Hindlimb muscle (tissue), 1 donor: ENCODE data around the gene GSPT1. TPM values are rescaled to one million over a fixed set of nuclear protein-coding genes. Genes with fewer than 3 reads are reported as not detected.

Source experiments
- DNase-seq: peaks from one replicate; pipeline ENCODE4 v3.0.0-alpha.2; 2013
- polyA plus RNA-seq: library from polyadenylated mRNA; unstranded; fragments of 120-200 nt; gene quantifications from one replicate; pipeline ENCODE4 v1.2.1, GENCODE V29; 2013; ENCODE audit not compliant: insufficient read length

The GSPT1 gene
- polyA plus RNA-seq, 1 donor, result 76.8 TPM

- no peak for DNase-seq
Measured at GRCh38 chr16:11909653-11910545, 5.9 kb downstream of the GSPT1 start.

DNA sequence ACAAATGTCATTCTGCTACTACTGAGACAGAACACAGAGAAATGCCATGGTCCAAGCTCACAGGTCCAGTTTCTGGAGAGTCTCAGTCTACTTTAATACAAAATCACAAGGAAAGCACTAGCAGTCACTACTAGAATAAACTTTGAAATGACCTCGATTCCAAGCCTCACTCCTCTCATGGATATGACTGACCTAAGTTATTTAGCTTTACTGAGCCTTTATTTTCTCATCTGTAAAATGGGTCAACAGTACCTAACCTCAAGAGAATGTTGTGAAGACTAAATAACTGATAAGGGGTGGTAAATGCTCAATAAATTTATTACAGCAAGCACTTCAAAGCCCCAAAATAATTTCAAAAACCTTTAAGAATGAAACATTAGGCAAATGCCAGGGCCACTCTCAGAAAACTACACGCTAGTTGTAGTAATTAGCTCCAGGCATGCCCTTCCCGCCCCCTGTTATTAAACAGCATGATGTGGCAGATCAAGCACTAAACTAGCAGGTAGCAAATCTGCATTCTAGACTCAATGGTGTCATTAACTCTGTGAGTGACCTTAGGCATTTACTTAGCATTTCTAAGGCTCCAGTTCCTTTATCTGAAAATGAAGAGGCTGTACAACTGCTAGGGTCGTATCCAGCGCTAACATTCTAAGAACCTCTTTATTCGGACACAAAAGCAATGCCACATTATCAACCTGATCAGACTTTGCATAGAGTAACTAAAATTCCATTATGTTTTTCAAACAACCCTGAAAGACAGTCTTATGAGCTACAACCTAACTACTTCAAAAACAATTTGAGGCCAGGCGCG is 8.4 kb downstream of the GSPT1 start:
- DNase-seq, result no peak

DNA sequence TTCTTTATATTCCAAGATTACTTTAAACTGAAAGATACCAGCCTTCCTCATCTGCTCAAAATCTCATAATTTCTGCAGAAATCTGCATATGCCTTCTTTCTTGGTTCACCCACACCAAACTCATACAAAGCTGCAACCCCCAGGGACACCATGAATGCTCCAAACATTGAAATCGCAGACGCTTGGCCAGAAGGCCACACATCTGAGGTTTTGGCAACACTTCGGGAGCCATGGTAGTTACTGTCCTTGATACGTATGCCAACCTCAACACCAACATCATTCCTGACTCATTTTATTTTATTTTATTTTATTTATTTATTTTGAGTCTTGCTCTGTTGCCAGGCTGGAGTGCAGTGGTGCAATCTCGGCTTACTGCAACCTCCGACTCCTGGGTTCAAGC is 11.8 kb downstream of the GSPT1 start:
- DNase-seq, result no peak

DNA sequence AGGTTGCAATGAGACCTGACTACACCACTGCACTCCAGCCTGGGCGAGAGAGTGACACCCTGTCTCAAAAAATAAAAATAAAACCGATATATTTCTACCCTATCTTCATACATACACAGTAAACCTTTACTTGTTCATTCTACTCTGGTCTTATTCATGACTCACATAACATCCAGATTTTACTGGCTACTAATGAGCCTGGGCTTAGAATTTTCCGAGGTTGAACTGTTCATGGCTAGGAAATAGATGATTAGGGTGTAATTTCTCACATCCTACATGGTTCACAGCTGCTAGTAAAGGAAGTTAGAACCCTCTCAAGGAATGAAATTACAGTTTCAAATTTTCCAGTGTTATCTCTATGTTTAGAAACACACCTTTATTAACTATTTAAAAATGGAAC is 14.7 kb downstream of the GSPT1 start:
- DNase-seq, result no peak

DNA sequence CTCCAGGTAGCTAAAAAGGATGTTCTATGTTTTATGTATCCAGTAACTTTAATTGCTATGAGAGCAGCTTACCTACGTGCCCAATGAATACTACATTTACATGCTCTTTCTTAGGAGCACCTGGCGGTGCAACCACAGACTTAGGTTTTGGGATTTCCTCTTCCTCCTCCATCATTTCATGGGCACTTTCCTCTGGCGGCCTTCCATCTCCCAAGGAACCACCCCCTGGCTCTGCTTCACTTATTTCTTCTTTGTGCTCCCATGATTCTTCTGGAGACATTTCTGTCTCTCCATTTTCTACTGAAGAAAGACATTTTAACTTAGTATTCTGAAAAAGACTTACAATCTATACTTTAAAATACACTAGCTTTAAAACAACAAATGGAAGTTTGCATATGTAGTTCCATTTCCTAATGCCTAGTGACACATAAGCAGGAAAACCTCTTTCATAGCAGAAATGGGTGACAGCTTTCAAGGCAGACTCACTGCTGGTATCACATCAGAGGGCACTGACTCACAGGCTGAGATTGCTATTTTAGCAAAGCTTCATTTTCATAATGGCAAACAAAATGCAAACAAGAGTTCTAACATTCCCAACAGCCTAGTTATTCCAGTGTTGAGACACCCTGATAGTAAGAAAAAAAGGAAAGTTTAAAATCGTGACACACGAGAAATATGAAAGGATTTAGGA is 19.1 kb downstream of the GSPT1 start:
- DNase-seq, result no peak

GRCh38 chr16:11893571-11893970 is 22.2 kb downstream of the GSPT1 start:
- DNase-seq, result no peak

DNA sequence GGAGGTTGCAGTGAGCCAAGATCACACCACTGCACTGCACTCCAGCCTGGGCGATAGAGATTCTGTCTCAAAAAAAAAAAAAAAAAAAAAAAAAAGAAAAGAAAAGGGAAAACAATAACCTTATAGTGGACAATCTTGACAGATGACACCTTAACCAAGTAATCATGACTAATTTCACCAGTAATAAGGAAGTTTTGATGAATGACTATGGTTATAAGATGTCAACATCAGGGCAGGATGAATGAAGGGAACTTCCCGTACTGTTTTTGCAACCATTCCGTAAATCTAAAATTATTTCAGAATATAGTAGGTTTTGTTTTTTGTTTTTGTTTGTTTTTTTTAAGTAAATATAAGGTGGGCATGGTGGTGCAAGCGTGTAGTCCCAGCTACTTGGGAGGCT is 23.0 kb downstream of the GSPT1 start:
- DNase-seq, result no peak

GRCh38 chr16:11890231-11890965 is 25.4 kb downstream of the GSPT1 start:
- DNase-seq, result no peak

GRCh38 chr16:11886881-11887280 is 28.9 kb downstream of the GSPT1 start:
- no peak for DNase-seq

GRCh38 chr16:11884035-11884434 is 31.7 kb downstream of the GSPT1 start:
- no peak for DNase-seq

GRCh38 chr16:11880007-11880406 is 35.7 kb downstream of the GSPT1 start:
- no peak for DNase-seq

DNA sequence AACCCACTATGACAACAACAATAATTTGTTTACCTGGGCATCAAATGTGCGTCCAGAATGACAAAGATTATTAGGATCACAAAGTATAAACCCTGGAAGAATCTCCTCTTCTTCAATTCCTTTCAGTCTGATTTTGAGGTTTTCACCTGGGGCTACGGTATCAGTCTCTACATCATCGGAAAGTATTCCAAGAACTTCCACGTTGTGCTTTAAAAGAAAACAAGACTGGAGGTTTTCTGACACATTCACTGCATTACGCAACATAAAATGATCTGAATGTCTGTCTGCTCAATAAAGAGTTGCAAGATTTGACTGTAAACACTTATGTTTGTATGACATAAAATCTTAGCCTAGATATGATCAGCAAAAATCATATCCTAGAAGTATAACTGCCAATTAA is 38.4 kb downstream of the GSPT1 start:
- no peak for DNase-seq

- no peak for DNase-seq
Measured at GRCh38 chr16:11876306-11876705, 39.5 kb downstream of the GSPT1 start.

DNA sequence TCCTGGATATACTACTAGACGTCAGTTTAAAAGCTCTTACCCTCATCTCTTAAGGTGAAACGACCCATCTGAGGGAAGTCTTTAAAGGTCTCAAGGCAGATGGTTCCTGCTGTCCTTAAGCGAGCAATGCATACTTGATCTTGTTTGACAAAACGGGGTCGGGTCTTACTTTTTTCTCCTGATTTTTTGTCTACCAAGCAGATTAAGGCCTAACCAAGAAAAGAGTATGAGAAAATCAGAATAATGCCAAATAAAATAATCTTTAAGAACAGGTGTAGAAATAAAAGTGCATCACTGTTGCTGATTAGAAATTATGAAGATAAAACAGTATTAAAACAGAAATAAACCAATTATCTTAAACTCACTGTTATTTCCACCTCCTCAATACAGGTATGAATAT is 40.0 kb downstream of the GSPT1 start:
- DNase-seq, result no peak

- DNase-seq, result no peak
Measured at GRCh38 chr16:11871193-11871592, 44.6 kb downstream of the GSPT1 start.

- no peak for DNase-seq
Measured at GRCh38 chr16:11870399-11870798, 45.4 kb downstream of the GSPT1 start.

GRCh38 chr16:11869353-11870228 is 46.2 kb downstream of the GSPT1 start:
- no peak for DNase-seq

DNA sequence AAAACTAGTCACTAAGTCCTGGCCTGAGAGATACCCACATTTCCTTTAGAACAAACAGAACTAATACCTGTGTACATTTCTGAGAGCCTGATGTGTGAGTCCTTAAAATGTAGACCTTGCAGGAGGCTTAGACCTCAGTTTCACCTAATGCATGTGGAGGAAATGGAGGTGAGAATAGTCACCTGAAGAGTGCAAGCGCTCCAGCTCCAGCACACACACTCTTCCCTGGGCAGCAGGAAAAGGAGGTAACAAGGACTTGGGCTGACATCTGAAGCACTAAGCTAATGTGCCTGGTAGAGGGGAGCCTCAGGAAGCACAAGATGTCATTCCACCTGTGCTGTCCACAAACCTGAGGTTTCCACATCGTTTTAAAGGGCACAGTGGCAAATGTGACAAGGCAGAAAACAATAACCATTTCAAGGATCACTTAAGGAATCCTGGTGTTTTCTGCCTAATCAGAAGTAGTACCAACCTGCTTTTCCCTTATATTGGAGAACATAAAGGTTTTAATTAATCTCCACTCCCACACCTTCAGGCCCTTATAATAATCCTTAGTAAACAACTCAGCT is 47.3 kb downstream of the GSPT1 start:
- DNase-seq, result no peak

GRCh38 chr16:11862489-11862888 is 53.3 kb downstream of the GSPT1 start:
- DNase-seq, result no peak

- DNase-seq, result no peak
Measured at GRCh38 chr16:11857161-11857560, 58.6 kb downstream of the GSPT1 start.
